GM11168 (cell line): ENCODE results near the gene TAF3.

ENCODE experiments used
- in situ Hi-C: fragments of 300-500 bp; cut with MboI; formaldehyde crosslinking; loops from one replicate; pipeline ENCODE4 v1.12.0; 2022; ENCODE audit warnings: low sequenced_read_pairs; ENCODE audit not compliant: unreplicated experiment

The TAF3 gene

GRCh38 chr10:8042721-8043568, 224.6 kb downstream of the TAF3 start:
- in situ Hi-C loops: no loop called here

- in situ Hi-C loops: no loop called here
These were observed 225.4 kb downstream of the TAF3 start for GRCh38 chr10:8043569-8044306.

- in situ Hi-C loops: no loop called here
These were observed 226.1 kb downstream of the TAF3 start for GRCh38 chr10:8044331-8044907.

- in situ Hi-C loops: no loop called here
These were observed 226.8 kb downstream of the TAF3 start for GRCh38 chr10:8044908-8045725.

- in situ Hi-C loops: no loop called here
These were observed 227.6 kb downstream of the TAF3 start for GRCh38 chr10:8045726-8046494.

GRCh38 chr10:8047452-8048280, 229.4 kb downstream of the TAF3 start:
- in situ Hi-C loops: no loop called here

- in situ Hi-C loops: no loop called here
These were observed 230.1 kb downstream of the TAF3 start for GRCh38 chr10:8048281-8049008.

- in situ Hi-C loops: no loop called here
These were observed 230.9 kb downstream of the TAF3 start for GRCh38 chr10:8049045-8049864.

- in situ Hi-C loops: no loop called here
These were observed 231.7 kb downstream of the TAF3 start for GRCh38 chr10:8049865-8050555.

GRCh38 chr10:8050556-8051108, 232.3 kb downstream of the TAF3 start:
- in situ Hi-C loops: no loop called here

GRCh38 chr10:8051109-8051821, 233.0 kb downstream of the TAF3 start:
- in situ Hi-C loops: no loop called here

- in situ Hi-C loops: no loop called here
These were observed 233.5 kb downstream of the TAF3 start for GRCh38 chr10:8051851-8052257.

- in situ Hi-C loops: no loop called here
These were observed 234.1 kb downstream of the TAF3 start for GRCh38 chr10:8052341-8052955.

GRCh38 chr10:8052956-8053445, 234.7 kb downstream of the TAF3 start:
- in situ Hi-C loops: no loop called here
